AG10803 (cell line): ENCODE data around the gene ASMTL.

Source experiments
- DNase-seq: peaks from one replicate; pipeline ENCODE4 v3.0.0; 2010; ENCODE audit warnings: low read depth
- H3K4me3 ChIP-seq: 2 replicates; pipeline ENCODE4 v1.5.1; 2011; ENCODE audit warnings: mild to moderate bottlenecking, low read length, control low read depth
- TF ChIP-seq, protein P1 (sequence below): conservative IDR thresholded peaks from 2 replicates; pipeline ENCODE4 v1.5.1; 2011; ENCODE audit warnings: mild to moderate bottlenecking, low read length, control low read depth, inconsistent platforms

The ASMTL gene

DNA sequence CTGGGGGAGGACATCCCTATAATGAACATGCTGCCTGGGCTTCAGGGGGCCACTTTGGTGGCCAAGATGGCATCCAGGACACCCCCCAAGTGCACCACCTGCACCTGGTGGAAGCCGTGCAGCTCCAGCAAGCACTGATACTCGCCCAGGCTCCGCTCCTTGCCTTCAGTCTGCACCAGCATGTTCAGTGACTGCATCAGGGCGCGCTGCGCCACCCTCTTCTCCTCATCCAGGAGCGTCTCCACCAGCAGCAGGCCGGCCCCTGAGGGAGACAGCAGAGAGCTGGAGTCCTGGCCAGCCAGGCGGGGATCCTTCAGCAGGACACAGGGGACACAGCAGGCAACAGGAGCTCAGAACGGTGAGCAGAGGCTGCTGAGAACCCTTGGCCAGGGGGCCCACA is 49.5 kb downstream of the ASMTL start:
- no peak overlapping the region for H3K4me3 ChIP-seq
- no peak for DNase-seq
- TF ChIP-seq, protein P1, sequence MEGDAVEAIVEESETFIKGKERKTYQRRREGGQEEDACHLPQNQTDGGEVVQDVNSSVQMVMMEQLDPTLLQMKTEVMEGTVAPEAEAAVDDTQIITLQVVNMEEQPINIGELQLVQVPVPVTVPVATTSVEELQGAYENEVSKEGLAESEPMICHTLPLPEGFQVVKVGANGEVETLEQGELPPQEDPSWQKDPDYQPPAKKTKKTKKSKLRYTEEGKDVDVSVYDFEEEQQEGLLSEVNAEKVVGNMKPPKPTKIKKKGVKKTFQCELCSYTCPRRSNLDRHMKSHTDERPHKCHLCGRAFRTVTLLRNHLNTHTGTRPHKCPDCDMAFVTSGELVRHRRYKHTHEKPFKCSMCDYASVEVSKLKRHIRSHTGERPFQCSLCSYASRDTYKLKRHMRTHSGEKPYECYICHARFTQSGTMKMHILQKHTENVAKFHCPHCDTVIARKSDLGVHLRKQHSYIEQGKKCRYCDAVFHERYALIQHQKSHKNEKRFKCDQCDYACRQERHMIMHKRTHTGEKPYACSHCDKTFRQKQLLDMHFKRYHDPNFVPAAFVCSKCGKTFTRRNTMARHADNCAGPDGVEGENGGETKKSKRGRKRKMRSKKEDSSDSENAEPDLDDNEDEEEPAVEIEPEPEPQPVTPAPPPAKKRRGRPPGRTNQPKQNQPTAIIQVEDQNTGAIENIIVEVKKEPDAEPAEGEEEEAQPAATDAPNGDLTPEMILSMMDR, result no peak

GRCh38 chrX:1401611-1402430 is 50.9 kb downstream of the ASMTL start:
- DNase-seq, result no peak
- H3K4me3 ChIP-seq, result no peak overlapping the region
- TF ChIP-seq, protein P1, result no peak

GRCh38 chrX:1400742-1401471 is 51.8 kb downstream of the ASMTL start:
- DNase-seq, result no peak
- TF ChIP-seq, protein P1, result no peak
- no peak overlapping the region for H3K4me3 ChIP-seq

- TF ChIP-seq, protein P1, result no peak
- DNase-seq, result no peak
- no peak overlapping the region for H3K4me3 ChIP-seq
These were observed 52.7 kb downstream of the ASMTL start for GRCh38 chrX:1400049-1400448.

DNA sequence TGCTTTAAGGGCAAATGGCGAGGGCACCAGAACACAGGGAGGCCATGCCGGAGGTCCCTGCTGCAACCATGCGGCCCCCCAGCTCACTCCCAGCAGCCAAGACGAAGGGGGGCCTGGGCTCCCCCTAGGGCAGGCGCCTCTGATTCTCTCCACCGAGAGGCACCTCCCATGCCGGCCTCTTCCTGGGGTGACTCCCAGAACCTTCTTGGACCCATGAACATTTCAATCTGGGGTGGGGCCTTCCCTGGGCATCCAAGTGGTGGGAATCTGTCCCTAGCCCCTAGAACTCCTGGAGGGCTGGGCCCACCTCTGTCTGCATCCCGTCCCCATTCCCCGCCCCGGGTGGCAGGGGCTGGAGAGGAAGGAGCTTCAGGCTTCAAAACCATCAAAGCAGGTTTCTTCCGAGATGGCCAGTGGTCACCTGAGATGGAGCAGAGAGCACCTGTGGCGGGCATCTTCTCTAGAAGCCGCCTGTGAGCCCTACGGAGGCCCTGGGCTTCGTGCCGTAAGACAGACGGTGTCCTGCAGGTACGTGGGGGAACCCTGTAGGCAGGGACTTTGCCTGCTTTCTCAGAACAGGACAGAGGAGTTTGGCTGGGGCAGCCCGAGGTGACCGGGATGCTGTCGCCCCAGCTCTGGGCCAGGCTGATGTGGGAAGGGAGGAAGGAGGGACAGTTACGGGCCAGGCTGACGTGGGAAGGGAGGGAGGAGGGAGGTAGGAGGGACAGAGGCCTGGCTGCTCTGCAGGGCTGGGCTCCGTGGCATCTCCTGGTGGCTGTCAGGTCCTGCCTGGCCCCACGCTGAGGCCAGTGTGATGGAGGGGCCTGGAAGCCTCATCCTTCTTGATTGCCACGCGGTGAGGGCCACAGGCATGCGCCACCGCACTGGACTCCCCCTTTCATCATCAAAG is 54.0 kb downstream of the ASMTL start:
- DNase-seq, result no peak
- TF ChIP-seq, protein P1, result no peak
- H3K4me3 ChIP-seq, result no peak overlapping the region

DNA sequence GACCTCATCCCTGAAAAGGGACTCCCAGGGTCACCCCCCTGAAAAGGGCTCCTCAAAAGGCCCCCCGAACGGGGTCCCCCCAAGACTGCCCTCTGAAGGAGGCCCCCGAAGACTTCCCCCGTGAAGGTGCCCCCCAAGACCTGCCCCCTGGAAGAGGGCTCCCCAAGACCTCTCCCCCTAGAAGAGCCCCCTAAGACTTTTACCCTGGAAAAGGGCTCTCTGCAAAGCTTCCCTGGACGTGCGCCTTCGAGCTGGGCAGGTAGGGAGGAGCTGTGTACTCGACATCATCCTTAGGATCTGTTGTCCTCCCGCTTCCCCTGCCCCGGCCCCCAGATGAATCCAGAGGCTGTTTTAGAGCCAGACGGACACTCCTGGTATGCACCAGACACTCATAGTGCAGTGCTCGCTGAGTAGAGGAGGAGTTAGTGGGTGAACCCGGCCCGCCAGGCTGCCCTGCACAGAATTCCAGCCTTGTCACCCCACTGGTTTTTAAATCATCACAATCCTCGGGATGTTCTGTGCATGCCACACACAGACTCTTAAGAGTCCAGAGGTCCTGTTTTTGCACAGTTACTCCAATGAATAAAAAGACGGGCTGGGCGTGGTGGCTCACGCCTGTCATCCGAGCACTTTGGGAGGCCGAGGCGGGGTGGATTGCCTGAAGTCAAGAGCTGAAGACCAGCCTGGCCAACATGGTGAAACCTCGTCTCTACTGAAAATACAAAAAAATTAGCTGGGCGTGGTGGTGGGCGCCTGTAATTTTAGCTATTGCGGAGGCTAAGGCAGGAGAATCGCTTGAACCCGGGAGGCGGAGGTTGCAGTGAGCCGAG is 55.1 kb downstream of the ASMTL start:
- TF ChIP-seq, protein P1, result no peak
- H3K4me3 ChIP-seq, result no peak overlapping the region
- DNase-seq, result no peak
